Measurements from ENCODE around the gene USPL1.

DNA sequence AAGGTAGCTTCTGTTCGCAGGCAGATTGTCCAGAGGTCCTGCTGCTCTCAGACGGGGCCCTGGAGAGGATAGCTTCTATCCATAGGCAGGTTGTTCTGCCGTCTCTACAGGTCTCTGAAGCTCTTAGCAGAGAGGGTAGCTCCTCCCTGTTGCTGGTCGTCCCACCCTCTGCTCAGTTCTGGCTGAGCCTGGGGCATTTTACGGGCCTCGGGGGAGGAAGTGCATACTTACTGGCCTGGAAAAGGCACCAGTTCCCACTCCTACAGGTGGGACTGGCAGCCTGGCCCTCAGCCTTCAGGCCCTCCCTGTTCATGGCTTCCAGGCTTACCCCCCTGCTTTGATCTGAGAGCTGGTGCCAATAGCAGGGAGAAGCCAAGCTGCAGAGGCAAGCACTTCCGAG is 42.3 kb downstream of the USPL1 start:
- TF ChIP-seq, protein P1, sequence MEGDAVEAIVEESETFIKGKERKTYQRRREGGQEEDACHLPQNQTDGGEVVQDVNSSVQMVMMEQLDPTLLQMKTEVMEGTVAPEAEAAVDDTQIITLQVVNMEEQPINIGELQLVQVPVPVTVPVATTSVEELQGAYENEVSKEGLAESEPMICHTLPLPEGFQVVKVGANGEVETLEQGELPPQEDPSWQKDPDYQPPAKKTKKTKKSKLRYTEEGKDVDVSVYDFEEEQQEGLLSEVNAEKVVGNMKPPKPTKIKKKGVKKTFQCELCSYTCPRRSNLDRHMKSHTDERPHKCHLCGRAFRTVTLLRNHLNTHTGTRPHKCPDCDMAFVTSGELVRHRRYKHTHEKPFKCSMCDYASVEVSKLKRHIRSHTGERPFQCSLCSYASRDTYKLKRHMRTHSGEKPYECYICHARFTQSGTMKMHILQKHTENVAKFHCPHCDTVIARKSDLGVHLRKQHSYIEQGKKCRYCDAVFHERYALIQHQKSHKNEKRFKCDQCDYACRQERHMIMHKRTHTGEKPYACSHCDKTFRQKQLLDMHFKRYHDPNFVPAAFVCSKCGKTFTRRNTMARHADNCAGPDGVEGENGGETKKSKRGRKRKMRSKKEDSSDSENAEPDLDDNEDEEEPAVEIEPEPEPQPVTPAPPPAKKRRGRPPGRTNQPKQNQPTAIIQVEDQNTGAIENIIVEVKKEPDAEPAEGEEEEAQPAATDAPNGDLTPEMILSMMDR (IDR thresholded peaks at IDR 0.05): no peak
- no peak for TF ChIP-seq POLR2A (IDR thresholded peaks at IDR 0.05)
